GM12878 (cell line): ENCODE measurements around the gene CTNNBL1. TPM values are rescaled to one million over a fixed set of nuclear protein-coding genes. Genes with fewer than 3 reads are reported as not detected.

Experiments used
- ATAC-seq: fragments of 200-7000 bp; cut with Tn5 transposase; 3 replicates; pipeline ENCODE4 v1.9.1; 2020; ENCODE audit warnings: mild to moderate bottlenecking, moderate library complexity
- BruUV-seq: library from RNA; stranded (reverse); fragments of 400-500 nt; replicated peaks from 2 replicates; lab custom pipeline; 2021; lab: Mats Ljungman, UMichigan
- CTCF ChIA-PET: fragments of 300-600 bp; sonication (Branson Sonifier 250); formaldehyde crosslinking; extraction: SDS; loops from one replicate; lab custom pipeline; 2021; ENCODE audit warnings: inconsistent platforms; lab: Yijun Ruan, JAX
- POLR2A ChIA-PET: fragments of 350-600 bp; formaldehyde crosslinking; extraction: SDS; loops from one replicate; lab custom pipeline; 2021; ENCODE audit warnings: inconsistent platforms; lab: Charles Lee
- RAD21 ChIA-PET: fragments of 300-600 bp; sonication (Branson Sonifier 250); formaldehyde crosslinking; loops from one replicate; lab custom pipeline; 2023; ENCODE audit warnings: antibody characterized with exemption; ENCODE audit not compliant: unreplicated experiment; lab: Charles Lee
- SMC1A ChIA-PET: fragments of 300-600 bp; sonication (Branson Sonifier 250); formaldehyde crosslinking; loops from one replicate; lab custom pipeline; 2023; ENCODE audit not compliant: unreplicated experiment, uncharacterized antibody; lab: Charles Lee
- DNase-seq: peaks from one replicate; pipeline ENCODE4 v3.0.0-alpha.2; 2011; ENCODE audit warnings: low read depth, low spot score
- FAIRE-seq: peaks from 3 replicates; lab custom pipeline; 2011; peaks lifted over from hg19 to GRCh38; lab: Jason Lieb, UNC
- H2AFZ ChIP-seq: 2 replicates; pipeline ENCODE4 v1.6.0; 2011; ENCODE audit warnings: low read depth, low read length, control low read depth; ENCODE audit not compliant: control insufficient read depth
- H3K27ac ChIP-seq: 2 replicates; pipeline ENCODE4 v1.5.1; 2011; ENCODE audit warnings: control low read depth; ENCODE audit not compliant: control insufficient read depth, insufficient read depth
- H3K27me3 ChIP-seq, 2 experiments: replicated peaks in 1 of 2; 2 replicates each; pipeline versions ENCODE4 v1.6.0 to v1.6.1; 2011; ENCODE audit warnings: low read length in 1 of 2; ENCODE audit not compliant: control insufficient read depth in 2 of 2, insufficient read depth in 2 of 2
- H3K36me3 ChIP-seq, 2 experiments: 2 replicates each; pipeline ENCODE4 v1.5.1; 2011; ENCODE audit warnings: low read length in 1 of 2; ENCODE audit not compliant: control insufficient read depth in 2 of 2, insufficient read depth in 2 of 2
- H3K4me1 ChIP-seq: 2 replicates; pipeline ENCODE4 v1.6.1; 2011; ENCODE audit warnings: mild to moderate bottlenecking, low read length, moderate library complexity, mixed read lengths; ENCODE audit not compliant: control insufficient read depth, insufficient read depth
- H3K4me2 ChIP-seq: 2 replicates; pipeline ENCODE4 v1.6.0; 2011; ENCODE audit warnings: control low read depth; ENCODE audit not compliant: control insufficient read depth, insufficient read depth
- H3K4me3 ChIP-seq: fragments of 200-600 bp; sonication (generic); 2 replicates; pipeline ENCODE4 v1.5.1; 2016
- H3K79me2 ChIP-seq: 2 replicates; pipeline ENCODE4 v1.6.0; 2011; ENCODE audit warnings: low read length; ENCODE audit not compliant: control insufficient read depth, insufficient read depth
- H3K9ac ChIP-seq: 2 replicates; pipeline ENCODE4 v1.8.0; 2011; ENCODE audit warnings: low read length, control low read depth, mixed read lengths; ENCODE audit not compliant: control insufficient read depth, insufficient read depth
- H3K9me3 ChIP-seq: replicated peaks from 3 replicates; pipeline ENCODE4 v1.5.1; 2011; ENCODE audit warnings: mild to moderate bottlenecking, low read length; ENCODE audit not compliant: control insufficient read depth, insufficient read depth
- H4K20me1 ChIP-seq: 2 replicates; pipeline ENCODE4 v1.6.0; 2011; ENCODE audit not compliant: control insufficient read depth, insufficient read depth
- JUND ChIP-seq: IDR thresholded peaks from 2 replicates; pipeline ENCODE4 v1.6.1; 2012; ENCODE audit warnings: low read depth, mild to moderate bottlenecking, low read length, improper control_type of control experiment, moderate library complexity
- MXI1 ChIP-seq: fragments of 150-350 bp; IDR thresholded peaks from 2 replicates; pipeline ENCODE4 v1.6.1; 2011; ENCODE audit warnings: low read depth, mild to moderate bottlenecking, inconsistent platforms, low read length, improper control_type of control experiment
- SUZ12 ChIP-seq: fragments of 200-600 bp; sonication (generic); IDR thresholded peaks from one replicate; pipeline ENCODE4 v1.6.1; 2018; ENCODE audit warnings: antibody characterized with exemption, mild to moderate bottlenecking; ENCODE audit not compliant: unreplicated experiment
- ZNF24 ChIP-seq: fragments of 450-650 bp; IDR thresholded peaks from 2 replicates; pipeline ENCODE4 v1.6.1; 2017; ENCODE audit warnings: antibody characterized with exemption, mild to moderate bottlenecking
- in situ Hi-C: fragments of 300-500 bp; cut with MboI; formaldehyde crosslinking; loops from 9 replicates; pipeline ENCODE4 v1.14.3; 2018; ENCODE audit warnings: mixed read lengths
- intact Hi-C: fragments of 100-400 bp; cut with micrococcal nuclease; formaldehyde crosslinking; loops from one replicate; pipeline ENCODE4 v1.14.2; 2022; ENCODE audit not compliant: unreplicated experiment
- polyA plus RNA-seq, 11 experiments: library from polyadenylated mRNA; depleted of rRNA in 4 of 11; unstranded in 6 of 11; stranded (reverse) in 5 of 11; fragments of >200 nt; fragmentation: Nextera tagmentation in 4 of 11; fragmentation: Illumina TruSeq in 1 of 11; extraction: Ambion mirVana in 4 of 11; extraction: Trizol in 1 of 11; gene quantifications; 1 replicate in 1 of 11; 2 replicates in 10 of 11; pipeline versions ENCODE4 v1.2.1 to v1.2.3, GENCODE V29; 2011 to 2016; ENCODE audit warnings: inconsistent platforms in 2 of 11, missing spikeins in 2 of 11, low read depth in 1 of 11
- total RNA-seq, 4 experiments: library from RNA; depleted of rRNA in 3 of 4; stranded (reverse); fragments of >200 nt in 3 of 4; fragmentation: Illumina TruSeq in 1 of 4; extraction: Trizol in 1 of 4; gene quantifications; 2 replicates each; pipeline versions ENCODE4 v1.2.1 to v1.2.3, GENCODE V29; 2013 to 2021
- TF ChIP-seq, protein P1 (sequence below): fragments of 450-650 bp; IDR thresholded peaks from 2 replicates; pipeline ENCODE4 v1.6.1; 2017; ENCODE audit warnings: mild to moderate bottlenecking, moderate library complexity

Gene CTNNBL1
- total and polyA plus RNA-seq, 10 of the 15 experiments (the other 5 are each of a cell fraction or from before 2014, with no cell fraction given), result 43.1 to 102 (median 67.8) TPM

GRCh38 chr20:37777012-37777950, 83.5 kb downstream of the CTNNBL1 start (continued):
- TF ChIP-seq, protein P1, sequence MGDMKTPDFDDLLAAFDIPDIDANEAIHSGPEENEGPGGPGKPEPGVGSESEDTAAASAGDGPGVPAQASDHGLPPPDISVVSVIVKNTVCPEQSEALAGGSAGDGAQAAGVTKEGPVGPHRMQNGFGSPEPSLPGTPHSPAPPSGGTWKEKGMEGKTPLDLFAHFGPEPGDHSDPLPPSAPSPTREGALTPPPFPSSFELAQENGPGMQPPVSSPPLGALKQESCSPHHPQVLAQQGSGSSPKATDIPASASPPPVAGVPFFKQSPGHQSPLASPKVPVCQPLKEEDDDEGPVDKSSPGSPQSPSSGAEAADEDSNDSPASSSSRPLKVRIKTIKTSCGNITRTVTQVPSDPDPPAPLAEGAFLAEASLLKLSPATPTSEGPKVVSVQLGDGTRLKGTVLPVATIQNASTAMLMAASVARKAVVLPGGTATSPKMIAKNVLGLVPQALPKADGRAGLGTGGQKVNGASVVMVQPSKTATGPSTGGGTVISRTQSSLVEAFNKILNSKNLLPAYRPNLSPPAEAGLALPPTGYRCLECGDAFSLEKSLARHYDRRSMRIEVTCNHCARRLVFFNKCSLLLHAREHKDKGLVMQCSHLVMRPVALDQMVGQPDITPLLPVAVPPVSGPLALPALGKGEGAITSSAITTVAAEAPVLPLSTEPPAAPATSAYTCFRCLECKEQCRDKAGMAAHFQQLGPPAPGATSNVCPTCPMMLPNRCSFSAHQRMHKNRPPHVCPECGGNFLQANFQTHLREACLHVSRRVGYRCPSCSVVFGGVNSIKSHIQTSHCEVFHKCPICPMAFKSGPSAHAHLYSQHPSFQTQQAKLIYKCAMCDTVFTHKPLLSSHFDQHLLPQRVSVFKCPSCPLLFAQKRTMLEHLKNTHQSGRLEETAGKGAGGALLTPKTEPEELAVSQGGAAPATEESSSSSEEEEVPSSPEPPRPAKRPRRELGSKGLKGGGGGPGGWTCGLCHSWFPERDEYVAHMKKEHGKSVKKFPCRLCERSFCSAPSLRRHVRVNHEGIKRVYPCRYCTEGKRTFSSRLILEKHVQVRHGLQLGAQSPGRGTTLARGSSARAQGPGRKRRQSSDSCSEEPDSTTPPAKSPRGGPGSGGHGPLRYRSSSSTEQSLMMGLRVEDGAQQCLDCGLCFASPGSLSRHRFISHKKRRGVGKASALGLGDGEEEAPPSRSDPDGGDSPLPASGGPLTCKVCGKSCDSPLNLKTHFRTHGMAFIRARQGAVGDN, result no peak
- TF ChIP-seq JUND, result no peak
- TF ChIP-seq SUZ12, result no peak

GRCh38 chr20:37777988-37778659, 84.3 kb downstream of the CTNNBL1 start:
- ChIA-PET CTCF (no interaction called here), POLR2A (no interaction called here), RAD21 (no interaction called here), SMC1A (interaction anchor here (1.2 to 1.3 kb wide), 2 partner anchors 26 to 51 kb away, joined by 3 to 4 read pairs; no protein-coding TSS in a partner anchor)
- in situ Hi-C loops, result no loop called here
- Histone ChIP-seq H3K4me1 (peaks cover 11% of the 10 kb centered on the region; the same call in 1 of the 2 replicates), H3K9ac (no peak overlapping the region), H3K9me3 (no peaks in the 10 kb centered on the region), H3K27ac (no peak overlapping the region), H2AFZ (no peak overlapping the region), H3K27me3 (no peaks in the 10 kb centered on the region), H3K4me2 (no peak overlapping the region), H3K36me3 (peaks cover 0 to 3% of the 10 kb centered on the region in 2 experiments; a peak in 3 of 4 replicates), H3K79me2 (no peaks in the 10 kb centered on the region), H4K20me1 (no peaks in the 10 kb centered on the region), H3K4me3 (no peak overlapping the region)
- no peak for TF ChIP-seq ZNF24
- TF ChIP-seq SUZ12, result no peak
- no peak for TF ChIP-seq MXI1
- intact Hi-C loops, result no loop called here
- DNase-seq, result no peak
- FAIRE-seq, result no peak
- no TSS peak for BruUV-seq
- ATAC-seq, result no peak
